Measurements from ENCODE around the gene EEF1G.
"Not testable (repeated sequence)": the region's sequence is repeated elsewhere in the genome, so short reads cannot be mapped to it uniquely, and the experiment has no call there.

The EEF1G gene

GRCh38 chr11:62575837-62576236, 2.1 kb upstream of the EEF1G start:
- DNase-seq (ENCODE audit: low spot score): no peak
- no peak for TF ChIP-seq CTCF (IDR thresholded peaks at IDR 0.05; ENCODE audit: borderline replicate concordance, control extremely low read depth, extremely low read depth, insufficient read depth, missing control alignments)
- in situ Hi-C loops (cut with MboI; ENCODE audit: low sequenced_read_pairs, unreplicated experiment): no loop called here

GRCh38 chr11:62575156-62575555, 1.5 kb upstream of the EEF1G start:
- TF ChIP-seq CTCF (IDR thresholded peaks at IDR 0.05; ENCODE audit: borderline replicate concordance, control extremely low read depth, extremely low read depth, insufficient read depth, missing control alignments): no peak
- peak; percentile 29 for DNase-seq (ENCODE audit: low spot score)
- in situ Hi-C loops (cut with MboI; ENCODE audit: low sequenced_read_pairs, unreplicated experiment): no loop called here

GRCh38 chr11:62574363-62575071, 826 bp upstream of the EEF1G start:
- in situ Hi-C loops (cut with MboI; ENCODE audit: low sequenced_read_pairs, unreplicated experiment): no loop called here
- TF ChIP-seq CTCF (IDR thresholded peaks at IDR 0.05; ENCODE audit: borderline replicate concordance, control extremely low read depth, extremely low read depth, insufficient read depth, missing control alignments): no peak
- peak; percentile 58 for DNase-seq (ENCODE audit: low spot score)

GRCh38 chr11:62573006-62573591, 592 bp downstream of the EEF1G start:
- no peak for TF ChIP-seq CTCF (IDR thresholded peaks at IDR 0.05; ENCODE audit: borderline replicate concordance, control extremely low read depth, extremely low read depth, insufficient read depth, missing control alignments)
- peak; percentile 36 for DNase-seq (ENCODE audit: low spot score)
- in situ Hi-C loops (cut with MboI; ENCODE audit: low sequenced_read_pairs, unreplicated experiment): no loop called here

- no peak for TF ChIP-seq CTCF (IDR thresholded peaks at IDR 0.05; ENCODE audit: borderline replicate concordance, control extremely low read depth, extremely low read depth, insufficient read depth, missing control alignments)
- in situ Hi-C loops (cut with MboI; ENCODE audit: low sequenced_read_pairs, unreplicated experiment): no loop called here
- no peak for DNase-seq (ENCODE audit: low spot score)
These were observed 1.3 kb downstream of the EEF1G start for GRCh38 chr11:62572431-62572830.

- DNase-seq (ENCODE audit: low spot score); in situ Hi-C loops (cut with MboI; ENCODE audit: low sequenced_read_pairs, unreplicated experiment): not testable (repeated sequence)
These were observed 2.2 kb downstream of the EEF1G start for GRCh38 chr11:62571493-62571892.

- DNase-seq (ENCODE audit: low spot score); in situ Hi-C loops (cut with MboI; ENCODE audit: low sequenced_read_pairs, unreplicated experiment): not testable (repeated sequence)
These were observed 2.8 kb downstream of the EEF1G start for GRCh38 chr11:62570903-62571302.

Measured in GM13976 (cell line).